ENCODE results near the gene SLC17A9.

The SLC17A9 gene

GRCh38 chr20:62928246-62928939, 24.1 kb upstream of the SLC17A9 start:
- Histone ChIP-seq H3K4me3 (ENCODE audit: low read depth, low read length) (peak overlapping the region; percentile 73), H3K36me3 (ENCODE audit: insufficient read depth, low read length) (no peaks in the 10 kb centered on the region), H3K79me2 (ENCODE audit: control insufficient read depth, insufficient read depth, low read length, unreplicated experiment) (peaks cover 94% of the 10 kb centered on the region), H3K27me3 (ENCODE audit: insufficient read depth, low read length) (no peaks in the 10 kb centered on the region), H3K4me1 (ENCODE audit: control insufficient read depth, insufficient read depth, low read length, unreplicated experiment) (peaks cover 40% of the 10 kb centered on the region), H3K27ac (ENCODE audit: low read depth, low read length) (peak overlapping the region; percentile 44; the same call in 1 of the 2 replicates), H2AFZ (ENCODE audit: low read length, unreplicated experiment) (no peak overlapping the region)

- H3K4me3 ChIP-seq (ENCODE audit: low read depth, low read length), result peak overlapping the region; percentile 73
- H3K79me2 ChIP-seq (ENCODE audit: control insufficient read depth, insufficient read depth, low read length, unreplicated experiment), result peaks cover 94% of the 10 kb centered on the region
- peak overlapping the region; percentile 42 for H2AFZ ChIP-seq (ENCODE audit: low read length, unreplicated experiment)
- peak overlapping the region; percentile 44; the same call in 1 of the 2 replicates for H3K27ac ChIP-seq (ENCODE audit: low read depth, low read length)
- no peaks in the 10 kb centered on the region for H3K36me3 ChIP-seq (ENCODE audit: insufficient read depth, low read length)
- peaks cover 34% of the 10 kb centered on the region for H3K4me1 ChIP-seq (ENCODE audit: control insufficient read depth, insufficient read depth, low read length, unreplicated experiment)
- H3K27me3 ChIP-seq (ENCODE audit: insufficient read depth, low read length), result no peaks in the 10 kb centered on the region
These were observed 23.4 kb upstream of the SLC17A9 start for GRCh38 chr20:62929051-62929538.

GRCh38 chr20:62931464-62931863, 21.0 kb upstream of the SLC17A9 start:
- Histone ChIP-seq H3K27me3 (ENCODE audit: insufficient read depth, low read length) (no peaks in the 10 kb centered on the region), H2AFZ (ENCODE audit: low read length, unreplicated experiment) (no peak overlapping the region), H3K36me3 (ENCODE audit: insufficient read depth, low read length) (peaks cover 8% of the 10 kb centered on the region), H3K4me1 (ENCODE audit: control insufficient read depth, insufficient read depth, low read length, unreplicated experiment) (peaks cover 41% of the 10 kb centered on the region), H3K4me3 (ENCODE audit: low read depth, low read length) (no peak overlapping the region), H3K79me2 (ENCODE audit: control insufficient read depth, insufficient read depth, low read length, unreplicated experiment) (peaks cover 99% of the 10 kb centered on the region), H3K27ac (ENCODE audit: low read depth, low read length) (no peak overlapping the region)

GRCh38 chr20:62933966-62934365, 18.5 kb upstream of the SLC17A9 start:
- Histone ChIP-seq H2AFZ (ENCODE audit: low read length, unreplicated experiment) (no peak overlapping the region), H3K36me3 (ENCODE audit: insufficient read depth, low read length) (peaks cover 8% of the 10 kb centered on the region), H3K4me3 (ENCODE audit: low read depth, low read length) (no peak overlapping the region), H3K4me1 (ENCODE audit: control insufficient read depth, insufficient read depth, low read length, unreplicated experiment) (peaks cover 29% of the 10 kb centered on the region), H3K27me3 (ENCODE audit: insufficient read depth, low read length) (no peaks in the 10 kb centered on the region), H3K27ac (ENCODE audit: low read depth, low read length) (no peak overlapping the region), H3K79me2 (ENCODE audit: control insufficient read depth, insufficient read depth, low read length, unreplicated experiment) (peaks cover 95% of the 10 kb centered on the region)

GRCh38 chr20:62935204-62935967, 17.1 kb upstream of the SLC17A9 start:
- H3K27ac ChIP-seq (ENCODE audit: low read depth, low read length), result no peak overlapping the region
- peaks cover 8% of the 10 kb centered on the region for H3K36me3 ChIP-seq (ENCODE audit: insufficient read depth, low read length)
- peaks cover 30% of the 10 kb centered on the region for H3K4me1 ChIP-seq (ENCODE audit: control insufficient read depth, insufficient read depth, low read length, unreplicated experiment)
- H3K4me3 ChIP-seq (ENCODE audit: low read depth, low read length), result peak overlapping the region; percentile 92
- H3K27me3 ChIP-seq (ENCODE audit: insufficient read depth, low read length), result no peaks in the 10 kb centered on the region
- H2AFZ ChIP-seq (ENCODE audit: low read length, unreplicated experiment), result no peak overlapping the region
- H3K79me2 ChIP-seq (ENCODE audit: control insufficient read depth, insufficient read depth, low read length, unreplicated experiment), result peaks cover 94% of the 10 kb centered on the region

- Histone ChIP-seq H3K4me3 (ENCODE audit: low read depth, low read length) (peak overlapping the region; percentile 92), H3K4me1 (ENCODE audit: control insufficient read depth, insufficient read depth, low read length, unreplicated experiment) (peaks cover 23% of the 10 kb centered on the region)
These were observed 16.4 kb upstream of the SLC17A9 start for GRCh38 chr20:62935968-62936585.

GRCh38 chr20:62937268-62938104, 15.0 kb upstream of the SLC17A9 start:
- H3K4me1 ChIP-seq (ENCODE audit: control insufficient read depth, insufficient read depth, low read length, unreplicated experiment), result peaks cover 22% of the 10 kb centered on the region
- no peaks in the 10 kb centered on the region for H3K27me3 ChIP-seq (ENCODE audit: insufficient read depth, low read length)
- peak overlapping the region; percentile 92 for H3K4me3 ChIP-seq (ENCODE audit: low read depth, low read length)
- H3K36me3 ChIP-seq (ENCODE audit: insufficient read depth, low read length), result peaks cover 19% of the 10 kb centered on the region
- H2AFZ ChIP-seq (ENCODE audit: low read length, unreplicated experiment), result peak overlapping the region; percentile 81
- peaks cover 94% of the 10 kb centered on the region for H3K79me2 ChIP-seq (ENCODE audit: control insufficient read depth, insufficient read depth, low read length, unreplicated experiment)
- peak overlapping the region; percentile 84 for H3K27ac ChIP-seq (ENCODE audit: low read depth, low read length)

More at GRCh38 chr20:62935968-62936585, 16.4 kb upstream of the SLC17A9 start:
- Histone ChIP-seq H3K27me3 (ENCODE audit: insufficient read depth, low read length) (no peaks in the 10 kb centered on the region), H3K27ac (ENCODE audit: low read depth, low read length) (no peak overlapping the region), H3K36me3 (ENCODE audit: insufficient read depth, low read length) (peaks cover 13% of the 10 kb centered on the region), H2AFZ (ENCODE audit: low read length, unreplicated experiment) (no peak overlapping the region), H3K79me2 (ENCODE audit: control insufficient read depth, insufficient read depth, low read length, unreplicated experiment) (peaks cover 94% of the 10 kb centered on the region)

GRCh38 chr20:62938105-62938888, 14.2 kb upstream of the SLC17A9 start, which contains the start of gene GID8:
TSS of gene GID8 (plus strand) at chr20:62938147. CDS start at chr20:62941503, 3,356 bp downstream.
- H3K4me3 ChIP-seq (ENCODE audit: low read depth, low read length), result peak within 1 kb of the TSS; percentile 92

GRCh38 chr20:62940875-62941274, 11.6 kb upstream of the SLC17A9 start:
- H3K4me1 ChIP-seq (ENCODE audit: control insufficient read depth, insufficient read depth, low read length, unreplicated experiment), result peaks cover 14% of the 10 kb centered on the region
- no peak overlapping the region for H3K4me3 ChIP-seq (ENCODE audit: low read depth, low read length)
- peaks cover 27% of the 10 kb centered on the region for H3K36me3 ChIP-seq (ENCODE audit: insufficient read depth, low read length)
- no peaks in the 10 kb centered on the region for H3K27me3 ChIP-seq (ENCODE audit: insufficient read depth, low read length)
- no peak overlapping the region for H2AFZ ChIP-seq (ENCODE audit: low read length, unreplicated experiment)
- H3K27ac ChIP-seq (ENCODE audit: low read depth, low read length), result no peak overlapping the region
- peaks cover 65% of the 10 kb centered on the region for H3K79me2 ChIP-seq (ENCODE audit: control insufficient read depth, insufficient read depth, low read length, unreplicated experiment)

More at GRCh38 chr20:62938105-62938888, 14.2 kb upstream of the SLC17A9 start, which contains the start of gene GID8:
- H3K27ac ChIP-seq (ENCODE audit: low read depth, low read length), result peak within 1 kb of the TSS; percentile 84
- H2AFZ ChIP-seq (ENCODE audit: low read length, unreplicated experiment), result peak within 1 kb of the TSS; percentile 84
- peaks cover 25% of the 10 kb centered on the region for H3K36me3 ChIP-seq (ENCODE audit: insufficient read depth, low read length)
- peaks cover 22% of the 10 kb centered on the region for H3K4me1 ChIP-seq (ENCODE audit: control insufficient read depth, insufficient read depth, low read length, unreplicated experiment)
- H3K27me3 ChIP-seq (ENCODE audit: insufficient read depth, low read length), result no peaks in the 10 kb centered on the region
- H3K79me2 ChIP-seq (ENCODE audit: control insufficient read depth, insufficient read depth, low read length, unreplicated experiment), result peaks cover 91% of the 10 kb centered on the region
